Measurements from ENCODE around the gene RPS6KA2.

The RPS6KA2 gene

DNA sequence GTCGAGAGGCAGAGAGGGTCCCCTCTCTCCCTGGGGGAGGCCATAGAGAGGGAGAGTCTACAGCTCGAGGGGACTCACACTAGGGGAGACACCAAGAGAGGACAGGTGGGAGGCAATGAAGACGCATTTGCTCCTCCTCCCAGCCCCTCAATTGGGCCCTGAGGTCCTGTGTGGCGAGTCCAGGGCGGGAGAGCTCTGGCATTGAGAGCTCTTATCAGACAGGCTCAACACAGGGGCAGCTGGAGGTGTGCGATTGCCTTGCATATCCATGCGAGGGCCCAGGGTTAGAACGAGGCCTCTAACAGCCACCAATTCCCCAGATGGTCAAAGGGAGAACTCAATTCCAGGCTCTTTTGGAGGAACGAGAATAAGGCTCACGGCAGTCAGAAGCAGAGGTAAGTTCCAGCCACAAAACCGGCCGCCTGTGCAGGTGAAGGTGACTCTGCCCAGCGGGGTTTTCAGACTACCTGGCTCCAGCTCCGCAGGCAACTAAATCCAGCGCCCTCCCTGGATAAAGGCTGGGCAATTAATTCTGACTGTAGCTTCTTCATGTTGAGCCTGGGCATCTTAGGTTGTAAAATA is 150.3 kb downstream of the RPS6KA2 start:
- DNase-seq: no peak

DNA sequence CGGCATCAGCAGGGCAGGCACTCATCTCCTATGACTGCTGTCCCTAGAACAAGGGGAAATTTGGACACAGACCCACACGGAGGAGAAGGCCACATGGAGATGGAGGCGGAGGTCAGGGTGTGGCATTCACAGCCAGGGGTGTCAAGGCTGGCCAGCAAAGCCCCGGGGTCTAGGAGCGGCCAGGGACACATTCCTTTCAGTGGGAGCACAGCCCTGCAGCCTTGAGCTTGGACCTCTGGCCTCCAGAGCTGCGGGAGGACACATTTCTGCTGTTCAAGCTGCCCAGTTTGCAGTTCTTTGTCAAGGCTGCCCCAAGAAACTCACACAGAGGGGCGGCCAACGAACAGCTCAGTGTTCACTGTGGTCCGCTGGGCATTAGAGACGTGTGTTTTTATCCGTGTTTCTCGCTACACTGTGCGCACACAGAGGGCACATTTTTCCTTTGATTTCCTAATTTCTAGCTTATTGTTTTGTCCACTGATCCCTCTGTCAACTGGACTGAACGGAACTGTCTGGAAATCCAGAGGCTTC is 150.9 kb downstream of the RPS6KA2 start:
- DNase-seq: no peak

DNA sequence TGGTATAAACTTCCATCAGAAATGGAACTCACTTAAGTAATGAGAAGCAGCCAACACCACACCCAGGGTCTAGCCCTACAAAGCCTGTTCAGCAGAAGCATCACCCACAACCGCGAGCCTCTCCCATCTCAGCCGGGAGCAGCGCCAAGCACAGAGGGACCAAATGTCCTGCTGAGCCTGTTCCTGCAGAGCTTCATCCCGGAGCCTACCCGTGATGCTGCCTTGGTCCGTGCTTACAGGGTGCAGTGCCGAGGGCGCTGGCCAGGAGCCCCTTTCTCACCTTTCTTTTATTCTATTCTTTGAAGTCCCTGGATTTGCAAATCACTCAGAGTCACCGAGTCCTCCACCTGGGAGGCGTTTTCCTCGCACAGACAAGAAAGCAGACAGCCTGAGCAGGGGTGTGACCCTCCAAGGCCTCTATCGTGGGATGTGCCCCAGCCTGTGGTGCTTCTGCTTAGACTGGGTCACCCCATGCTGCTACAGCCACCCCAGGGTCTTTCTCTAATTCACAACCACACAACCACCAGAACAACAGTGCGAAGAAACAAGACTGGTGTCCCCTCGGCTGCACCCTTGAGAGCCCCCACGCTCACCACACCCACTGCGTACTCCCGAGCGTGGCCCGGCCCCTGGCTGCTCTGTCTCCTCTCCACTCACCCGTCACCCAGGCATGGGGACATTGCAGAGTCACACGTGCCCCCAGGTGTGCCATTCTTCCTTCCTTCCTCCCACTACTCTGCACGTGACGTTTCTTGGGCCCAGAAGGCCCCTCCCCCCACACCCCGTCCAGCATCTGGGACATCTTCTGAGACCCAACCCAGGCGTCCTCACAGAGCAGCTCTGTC is 152.1 kb downstream of the RPS6KA2 start:
- DNase-seq: no peak

DNA sequence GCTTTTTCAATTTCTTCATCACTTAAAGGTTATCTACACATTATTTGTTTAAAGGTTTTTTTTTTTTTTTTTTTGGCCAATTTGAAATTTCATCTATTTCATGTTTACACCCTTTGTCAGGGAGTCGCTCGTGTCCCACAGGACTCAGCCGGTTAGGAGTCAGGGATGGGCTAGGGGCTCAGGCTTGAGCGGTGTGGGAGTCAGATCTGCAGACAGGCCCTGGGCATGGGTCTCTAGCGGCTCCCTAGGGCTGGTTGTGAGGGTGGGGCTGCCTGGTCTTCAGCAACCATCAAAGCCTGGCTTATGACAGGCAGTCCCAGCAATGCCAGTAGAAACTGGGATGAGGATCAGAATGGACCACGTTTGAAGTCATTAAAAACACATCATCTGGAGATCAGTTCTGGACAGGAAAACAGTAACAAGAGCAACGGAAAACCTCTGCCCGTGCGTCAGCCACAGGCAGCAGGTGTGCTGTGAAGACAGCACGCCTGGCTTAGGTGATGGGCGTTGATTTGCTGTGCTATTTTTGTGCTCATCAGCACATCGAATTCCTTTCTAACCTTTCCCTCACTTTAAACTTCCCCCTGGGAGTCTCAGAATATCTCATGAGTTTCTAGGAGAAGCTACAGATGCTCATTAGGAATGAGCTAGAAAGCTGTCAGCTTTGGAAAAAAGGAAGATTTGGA is 153.0 kb downstream of the RPS6KA2 start:
- no peak for DNase-seq

DNA sequence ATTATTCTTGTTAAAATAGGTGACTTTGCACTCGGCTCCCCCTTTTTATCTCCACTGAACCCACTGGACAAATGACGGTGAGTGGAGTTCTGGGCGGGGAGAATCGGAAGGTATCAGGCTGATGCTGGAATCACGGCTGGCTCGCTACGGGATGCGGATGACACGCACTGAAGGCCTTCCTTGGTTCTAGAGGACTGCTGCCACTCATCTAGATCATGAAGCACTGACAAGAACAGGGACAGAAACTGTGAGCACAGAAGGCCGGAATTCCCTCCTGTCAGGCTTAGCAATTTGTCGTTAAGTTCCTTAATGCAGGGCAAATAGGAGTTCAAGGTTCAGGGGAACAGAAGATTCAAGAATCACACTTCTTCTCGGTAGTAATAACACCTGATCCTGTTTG is 154.4 kb downstream of the RPS6KA2 start:
- no peak for DNase-seq

DNA sequence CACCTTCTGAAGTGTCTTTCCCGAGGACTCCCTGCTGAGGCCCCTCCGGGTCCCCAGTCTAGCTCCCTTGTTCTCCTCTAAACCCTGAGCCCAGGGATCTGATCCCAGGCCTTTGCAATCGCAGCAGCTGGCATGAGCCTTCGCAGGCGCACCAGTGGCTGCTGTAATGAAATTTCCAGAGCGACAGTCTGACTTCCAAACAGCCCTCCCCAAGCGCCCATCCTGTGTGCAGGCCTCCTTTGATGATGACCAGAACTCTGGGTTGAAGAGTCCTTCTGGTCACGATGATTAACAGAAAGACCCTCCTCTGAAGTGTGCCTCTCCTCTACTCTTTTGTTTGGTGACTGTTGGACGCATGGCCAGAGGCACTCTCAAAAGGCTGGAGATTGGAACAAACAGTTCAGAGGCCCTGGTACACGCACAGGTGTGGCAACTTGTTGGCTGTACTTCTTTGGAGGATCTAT is 155.2 kb downstream of the RPS6KA2 start:
- no peak for DNase-seq

DNA sequence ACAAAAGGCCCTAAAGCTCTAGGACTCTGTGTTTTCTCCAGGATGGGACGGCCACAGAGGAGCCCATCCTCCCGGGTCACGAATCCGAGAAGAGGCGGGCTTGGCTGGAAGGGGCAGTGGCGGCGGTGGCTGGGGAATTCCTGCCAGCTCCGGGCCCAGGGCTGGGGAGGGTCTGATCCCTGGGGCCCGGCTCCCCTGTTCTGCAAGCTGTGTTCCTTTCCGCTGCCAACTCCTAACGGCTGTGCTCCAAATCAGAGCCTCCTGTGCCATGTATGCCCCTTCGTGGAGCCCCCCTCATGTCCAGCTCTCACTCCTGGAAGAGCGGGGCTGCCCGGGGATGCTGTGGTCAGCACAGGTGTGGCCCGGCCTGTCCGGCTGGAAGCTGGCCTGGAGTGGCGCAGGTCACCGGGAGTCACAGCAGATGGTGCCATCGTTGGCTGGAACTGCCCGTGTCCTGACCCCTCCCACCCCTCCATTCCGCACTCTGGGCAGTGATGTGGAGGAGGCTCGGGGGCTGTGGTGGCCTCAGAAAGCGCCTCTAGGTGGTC is 156.1 kb downstream of the RPS6KA2 start:
- no peak for DNase-seq

DNA sequence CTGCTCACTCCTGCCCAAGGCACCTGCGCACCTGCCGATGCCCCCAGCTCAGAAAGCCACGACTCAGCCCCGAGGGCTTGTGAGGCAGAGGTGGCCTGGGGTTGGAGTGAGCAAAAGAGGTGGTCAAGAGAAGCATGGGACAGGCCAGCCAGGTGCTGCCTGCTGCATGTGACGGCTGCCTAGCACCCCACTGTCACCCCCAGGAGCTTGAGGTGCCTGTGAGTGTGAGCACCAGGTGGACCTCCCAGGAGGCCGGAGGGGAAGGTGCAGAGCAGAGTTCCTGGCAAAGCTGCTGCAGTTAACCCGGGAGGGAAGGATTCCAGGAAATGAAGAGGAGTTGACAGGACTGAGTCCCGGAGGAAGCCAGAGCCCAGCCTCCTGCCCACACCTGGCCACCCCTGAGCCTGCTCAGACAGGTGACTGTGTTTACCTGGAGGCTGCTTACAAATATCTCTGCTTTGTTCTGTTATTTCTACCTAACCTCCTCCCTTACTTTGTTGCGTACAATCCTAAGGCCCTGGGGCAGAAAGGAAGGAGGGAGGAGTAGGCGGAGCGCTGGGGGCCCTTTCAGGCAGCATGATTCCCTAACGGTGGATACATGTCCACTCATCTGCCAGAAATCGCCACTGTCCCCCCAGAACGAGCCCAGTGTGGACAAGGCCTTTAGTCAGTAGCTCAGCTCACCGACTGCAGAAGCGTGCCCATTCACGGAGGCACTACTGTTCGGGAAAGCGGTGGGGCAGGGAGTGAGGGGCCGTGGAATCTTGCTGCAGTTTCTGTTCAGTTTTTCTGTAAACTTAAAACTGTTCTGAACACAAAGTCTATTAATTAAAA is 156.8 kb downstream of the RPS6KA2 start:
- no peak for DNase-seq

DNA sequence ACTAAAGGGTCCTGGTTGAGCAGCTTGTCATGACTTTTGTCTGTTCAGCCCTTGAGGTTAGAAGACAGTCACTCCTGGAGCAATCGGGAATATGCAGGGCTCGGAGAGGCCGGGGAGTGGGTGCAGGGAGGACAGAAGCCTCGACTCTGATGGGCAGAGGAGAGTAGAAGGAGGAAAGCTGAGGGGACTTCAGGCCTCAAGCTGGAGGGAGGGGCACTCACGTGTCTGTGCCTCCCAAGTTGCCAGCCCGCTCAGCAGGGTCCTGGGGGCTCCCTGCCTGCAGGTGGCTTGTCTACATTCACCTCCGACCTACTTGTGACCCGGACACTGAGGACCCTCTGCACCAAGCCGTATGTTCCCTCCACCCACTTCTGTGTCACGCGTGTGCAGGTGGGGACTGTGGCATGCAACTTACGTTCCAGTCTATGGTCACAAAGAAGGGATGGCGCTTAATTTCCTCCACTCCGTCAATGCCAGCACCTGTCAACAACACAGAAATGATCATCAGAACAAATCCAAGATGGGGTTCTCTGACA is 157.6 kb downstream of the RPS6KA2 start:
- no peak for DNase-seq

DNA sequence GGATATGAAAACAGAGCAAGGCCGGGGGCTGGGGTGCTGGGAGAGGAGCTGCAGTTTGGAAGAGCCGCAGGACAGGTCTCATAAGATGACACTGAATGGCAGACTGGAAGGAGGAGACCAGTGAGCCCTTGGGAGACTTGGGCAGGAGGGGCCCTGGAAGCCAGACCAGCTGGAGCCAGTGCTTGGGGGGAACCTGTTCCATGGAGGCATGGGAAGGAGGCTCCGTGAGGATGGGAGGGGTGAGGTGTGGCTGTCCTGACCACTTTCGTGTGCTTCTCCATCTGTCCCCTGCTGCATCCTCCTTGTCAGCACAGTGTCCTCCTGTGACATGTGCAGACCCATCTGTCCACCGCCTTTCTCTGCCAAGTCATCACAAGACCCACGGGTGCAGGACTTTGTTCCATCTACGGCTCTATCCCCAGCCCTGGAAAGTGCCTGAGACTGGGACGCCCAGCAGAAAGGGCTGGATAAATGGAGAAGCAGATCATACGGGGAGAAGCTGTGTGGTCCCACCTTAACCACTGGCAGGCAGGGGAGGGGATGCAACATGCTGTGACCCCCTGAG is 159.5 kb downstream of the RPS6KA2 start:
- no peak for DNase-seq

DNA sequence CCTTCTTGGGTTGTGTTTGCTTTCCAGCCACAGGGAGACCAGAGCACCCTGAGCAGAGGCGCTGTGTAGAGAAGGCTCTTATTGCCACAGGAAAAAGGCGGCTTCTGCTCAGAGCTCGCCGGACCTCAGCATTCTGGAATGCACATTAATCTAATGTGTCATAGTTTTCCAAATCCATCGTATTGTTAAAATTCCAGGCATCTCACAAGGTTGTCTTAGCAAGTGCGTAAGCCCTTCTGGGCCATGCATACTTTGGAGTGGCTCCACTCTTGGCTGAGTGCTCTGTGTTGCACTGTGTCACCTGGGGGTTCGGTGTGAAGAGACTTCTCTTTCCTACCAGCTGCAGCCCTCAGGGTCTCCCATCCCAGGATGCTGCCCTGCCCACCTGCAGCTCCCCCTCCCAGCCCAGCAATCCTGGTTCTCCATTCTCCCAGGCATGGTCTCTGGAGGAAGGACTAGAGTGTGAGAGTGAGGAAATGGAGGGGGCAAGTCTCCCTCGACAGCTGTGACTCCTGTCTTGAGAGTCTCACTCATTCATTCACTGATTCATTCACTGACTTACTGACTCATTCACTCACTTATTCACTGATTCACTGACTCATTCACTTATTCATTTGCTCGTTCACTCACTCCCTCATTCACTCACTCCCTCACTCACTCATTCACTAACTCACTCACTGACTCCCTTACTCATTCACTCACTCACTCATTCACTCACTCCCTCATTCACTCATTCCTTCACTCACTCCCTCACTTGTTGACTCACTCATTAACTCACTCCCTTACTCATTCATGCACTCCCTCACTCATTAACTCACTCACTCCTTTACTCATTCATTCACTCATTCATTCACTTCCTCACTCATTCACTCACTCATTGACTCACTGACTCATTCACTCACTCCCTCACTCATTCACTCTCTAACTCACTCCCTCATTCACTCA is 160.6 kb downstream of the RPS6KA2 start:
- no peak for DNase-seq

DNA sequence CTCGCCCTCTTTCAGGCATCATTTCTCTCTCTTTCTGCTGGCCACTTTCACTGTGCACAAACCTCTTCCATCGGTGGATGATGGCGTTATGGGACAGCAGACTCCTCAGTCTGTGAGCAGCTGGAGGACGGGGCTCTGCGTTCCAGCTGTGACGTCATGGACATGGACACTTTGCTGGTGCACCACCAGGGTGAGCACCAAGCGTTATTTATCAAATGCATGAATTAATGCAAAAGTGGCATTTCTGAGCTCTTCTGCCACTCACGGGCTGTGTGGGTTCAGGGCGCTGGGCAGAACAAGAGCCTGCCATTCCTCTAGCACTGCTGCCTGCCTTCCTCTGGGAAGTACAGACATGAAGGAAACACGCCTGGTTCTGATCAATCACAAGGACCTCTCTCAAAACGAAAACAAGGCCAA is 161.4 kb downstream of the RPS6KA2 start:
- no peak for DNase-seq

DNA sequence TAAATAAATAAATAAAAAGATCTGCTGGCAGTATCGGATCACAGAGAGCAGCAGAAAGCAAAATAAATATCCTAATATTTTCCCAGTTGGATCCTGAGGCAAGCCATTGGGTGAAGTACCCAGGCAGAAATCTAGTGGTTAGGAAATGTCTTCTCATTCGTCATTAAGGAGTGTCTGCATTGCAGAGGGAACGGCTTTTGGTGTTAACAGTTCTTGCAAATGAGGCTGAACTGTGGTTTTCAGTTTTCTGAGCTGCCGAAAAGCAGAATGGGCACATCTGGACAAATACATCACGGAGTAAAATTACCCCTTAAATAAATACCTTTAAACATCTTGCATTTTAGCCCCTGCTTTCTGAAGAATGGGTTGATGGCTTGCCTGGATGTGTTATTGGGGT is 162.1 kb downstream of the RPS6KA2 start:
- no peak for DNase-seq

DNA sequence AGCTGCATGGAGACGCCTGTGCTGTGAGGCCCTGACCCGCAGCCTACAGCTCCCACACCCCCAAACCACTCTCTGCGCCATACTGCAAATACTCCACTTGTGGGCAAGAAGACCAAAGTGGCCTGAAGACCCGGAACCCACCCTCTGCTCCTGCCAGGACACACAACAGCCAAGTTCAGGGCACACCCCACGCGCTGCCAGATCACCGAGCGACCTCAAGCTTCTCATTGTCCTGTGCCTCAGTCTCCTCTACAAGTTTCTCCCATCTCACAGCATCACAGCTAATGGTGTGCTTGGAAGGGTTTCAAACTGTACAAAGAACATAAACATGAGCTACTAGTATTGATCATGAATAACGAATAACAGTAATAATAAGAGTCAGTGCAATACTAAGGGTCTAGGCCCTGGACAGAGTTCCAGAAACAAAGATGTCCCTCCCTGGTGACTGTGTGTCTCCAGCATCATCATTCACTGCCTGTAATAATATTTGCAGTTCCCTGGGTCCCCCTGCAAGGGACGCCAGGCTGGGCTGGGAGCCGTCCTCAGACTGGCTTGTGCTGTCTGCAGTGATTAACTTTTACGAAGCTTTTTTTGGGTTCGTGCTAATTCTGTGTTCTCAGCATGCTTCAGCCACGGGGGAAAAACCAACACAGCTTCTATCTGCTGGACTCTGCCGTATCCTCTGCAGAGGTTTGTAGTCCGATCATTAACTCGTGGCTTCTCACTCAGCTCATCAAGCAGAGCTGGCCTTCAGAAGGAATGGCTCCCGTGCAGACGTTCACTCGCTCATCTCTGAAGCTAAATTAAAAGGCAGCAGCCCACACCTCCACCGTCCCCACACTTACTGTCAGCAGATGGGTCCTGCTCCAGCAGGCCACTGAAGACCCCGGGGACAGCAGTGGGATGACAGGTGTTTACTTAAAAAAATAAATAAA is 162.7 kb downstream of the RPS6KA2 start:
- DNase-seq: no peak

DNA sequence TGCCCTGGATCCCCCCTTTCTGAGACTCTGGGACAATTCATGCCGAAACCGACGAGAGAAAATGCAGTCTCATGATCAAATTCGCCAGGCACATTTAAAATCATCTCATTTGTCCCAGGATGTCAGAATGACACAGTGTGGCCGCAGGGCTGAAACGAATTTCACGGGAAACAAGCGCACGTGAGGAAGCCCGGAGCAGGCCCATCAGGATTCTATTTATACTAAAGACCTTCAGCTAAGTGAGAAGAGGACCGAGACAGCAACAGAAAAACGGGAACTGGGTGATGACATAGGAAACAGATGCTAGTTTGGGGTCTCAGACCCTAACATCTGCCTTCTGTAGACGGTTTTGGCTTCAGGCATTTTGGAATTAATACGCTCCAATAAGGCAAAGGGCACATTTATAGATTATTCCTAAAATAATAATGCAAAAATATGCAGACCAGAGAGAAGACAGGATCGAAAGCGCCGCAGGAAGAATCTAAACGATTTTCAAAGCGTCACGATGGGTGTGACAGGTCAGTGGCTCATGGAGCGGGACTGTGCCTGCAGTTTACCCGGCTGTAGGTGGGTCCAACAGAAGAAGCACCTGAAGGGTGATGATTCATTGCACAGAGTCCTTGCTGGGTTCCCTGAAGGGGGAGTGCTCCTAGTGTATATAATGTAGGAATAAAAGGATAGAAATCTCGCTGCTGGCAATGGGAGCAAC is 163.5 kb downstream of the RPS6KA2 start:
- no peak for DNase-seq

DNA sequence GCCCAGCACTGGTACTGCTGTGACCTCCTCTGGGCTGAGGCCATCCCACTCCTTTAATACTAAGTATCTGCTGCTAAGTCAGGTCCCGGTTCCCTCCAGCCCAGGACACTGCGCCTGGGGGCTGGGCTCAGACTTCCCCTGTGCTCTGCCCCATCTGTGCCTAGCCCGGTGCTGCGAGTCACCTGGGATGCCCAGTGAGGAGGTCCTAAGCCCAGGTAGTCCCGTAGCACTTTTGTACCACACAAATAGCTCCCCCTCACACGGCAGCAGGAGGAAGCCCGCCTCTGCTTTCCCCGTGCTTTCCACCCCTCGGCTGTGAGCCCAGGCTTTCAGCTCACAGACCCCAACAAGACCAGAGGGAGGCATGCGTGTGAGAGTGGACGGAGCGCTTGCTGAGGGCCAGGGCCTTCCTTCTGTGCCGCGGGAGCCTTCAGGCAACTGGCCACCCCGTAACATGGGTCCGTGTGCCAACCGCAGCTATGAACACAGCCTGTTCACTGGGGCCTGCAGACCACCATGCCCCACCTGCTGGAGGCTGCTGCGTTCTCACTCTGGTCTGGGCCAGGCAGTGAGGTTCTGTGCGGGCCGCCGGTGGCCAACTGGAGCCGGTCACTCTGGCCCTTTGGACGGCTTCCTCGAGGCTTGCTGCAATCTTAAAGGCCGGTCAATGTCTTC is 164.5 kb downstream of the RPS6KA2 start:
- no peak for DNase-seq

DNA sequence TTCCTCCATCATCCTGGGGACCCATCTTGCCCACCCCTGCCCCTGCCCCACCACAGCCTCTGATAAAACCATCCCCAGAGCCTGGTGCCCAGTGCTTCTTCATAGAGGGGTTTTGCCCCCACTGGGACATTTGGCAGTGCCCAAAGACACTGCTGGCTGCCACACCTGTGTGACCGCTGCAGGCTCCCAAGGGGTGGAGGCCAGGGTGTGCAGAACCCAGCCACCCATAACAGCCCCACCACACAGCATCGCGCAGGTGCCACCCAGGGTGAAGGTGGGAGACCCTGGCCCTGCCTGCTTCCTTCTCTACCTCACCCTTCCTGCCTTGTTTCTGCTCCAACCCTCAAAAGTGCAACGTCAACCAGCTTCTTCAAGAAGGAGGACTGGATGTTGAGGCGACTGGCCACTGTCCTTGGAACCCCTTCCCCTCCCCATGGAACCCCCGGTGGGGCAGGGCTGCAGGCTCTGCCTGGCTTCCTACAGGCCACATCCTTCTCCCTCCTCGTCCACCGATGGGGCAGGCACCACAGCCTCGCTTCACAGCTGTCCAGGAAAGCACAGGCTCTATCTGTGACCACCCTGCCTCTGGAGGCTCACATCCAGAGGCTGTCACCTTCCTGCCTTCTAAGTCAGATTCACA is 165.1 kb downstream of the RPS6KA2 start:
- no peak for DNase-seq
